Effector memory CD8-positive, alpha-beta T cell (primary cell): Measurements from ENCODE around the gene CCDC197.
A peak's percentile ranks its signal among the peaks of the same experiment; 100 is the strongest.

Source experiments
- ATAC-seq: fragments of 150-1000 bp; cut with Tn5 transposase; replicated peaks from 2 replicates; pipeline ENCODE4 v1.10.0; 2021; ENCODE audit warnings: mild to moderate bottlenecking, moderate library complexity
- DNase-seq, 3 experiments: peaks; one replicate each; pipeline ENCODE4 v3.0.0; 2021
- H3K27ac Mint-ChIP-seq, 2 donors: one replicate each; pipeline ENCODE4 v1.8.0; 2022; ENCODE audit warnings: mild to moderate bottlenecking in 2 of 2, mixed read lengths in 2 of 2, moderate library complexity in 2 of 2
- H3K27me3 Mint-ChIP-seq, 2 donors: one replicate each; pipeline ENCODE4 v1.8.0; 2022; ENCODE audit warnings: mixed read lengths in 2 of 2
- H3K36me3 Mint-ChIP-seq: one replicate; pipeline ENCODE4 v1.8.0; 2022; ENCODE audit warnings: mild to moderate bottlenecking, moderate library complexity, mixed read lengths; ENCODE audit not compliant: insufficient read depth
- H3K4me1 Mint-ChIP-seq, 2 donors: one replicate each; pipeline ENCODE4 v1.8.0; 2022; ENCODE audit warnings: low read depth in 2 of 2, mixed read lengths in 2 of 2
- H3K4me3 Mint-ChIP-seq, 2 donors: one replicate each; pipeline ENCODE4 v1.8.0; 2022; ENCODE audit warnings: mild to moderate bottlenecking in 2 of 2, mixed read lengths in 2 of 2, moderate library complexity in 2 of 2
- H3K9me3 Mint-ChIP-seq, 2 donors: one replicate each; pipeline ENCODE4 v1.8.0; 2022; ENCODE audit warnings: mixed read lengths in 2 of 2

CCDC197 gene

GRCh38 chr14:94020267-94020666 is 23.2 kb downstream of the CCDC197 start:
- Mint-ChIP-seq H3K4me3 (no peak overlapping the region), H3K36me3 (peaks cover 7% of the 10 kb centered on the region), H3K4me1 (no peaks in the 10 kb centered on the region), H3K27ac (no peak overlapping the region), H3K27me3 (peaks cover 28 to 57% of the 10 kb centered on the region in 2 donors), H3K9me3 (no peaks in the 10 kb centered on the region)
- no peak for DNase-seq
- no peak for ATAC-seq

DNA sequence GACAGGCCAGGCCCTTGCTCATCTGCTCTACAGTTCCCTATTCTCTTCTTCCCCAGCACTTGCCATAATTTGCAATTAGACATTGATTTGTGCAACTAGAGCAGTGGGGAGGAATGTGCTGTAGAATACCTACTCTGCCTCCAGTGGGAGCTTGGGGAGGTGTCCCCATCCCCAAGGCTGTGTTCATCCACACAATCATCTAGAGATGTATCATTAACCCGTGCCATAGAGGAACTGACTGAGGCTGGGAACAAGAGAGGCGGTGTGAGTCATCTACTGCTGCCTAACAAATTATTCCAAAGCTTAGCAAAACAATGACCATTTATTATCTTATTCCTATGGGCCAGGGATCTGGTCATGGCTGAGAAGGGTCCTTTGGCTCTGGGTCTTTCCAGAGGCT is 23.9 kb downstream of the CCDC197 start:
- Mint-ChIP-seq H3K27me3 (peaks cover 28 to 57% of the 10 kb centered on the region in 2 donors), H3K4me1 (peaks cover 2 to 4% of the 10 kb centered on the region in 2 donors), H3K36me3 (peaks cover 7% of the 10 kb centered on the region), H3K27ac (no peak overlapping the region), H3K9me3 (no peaks in the 10 kb centered on the region), H3K4me3 (no peak overlapping the region)
- no peak for ATAC-seq
- DNase-seq, result no peak

DNA sequence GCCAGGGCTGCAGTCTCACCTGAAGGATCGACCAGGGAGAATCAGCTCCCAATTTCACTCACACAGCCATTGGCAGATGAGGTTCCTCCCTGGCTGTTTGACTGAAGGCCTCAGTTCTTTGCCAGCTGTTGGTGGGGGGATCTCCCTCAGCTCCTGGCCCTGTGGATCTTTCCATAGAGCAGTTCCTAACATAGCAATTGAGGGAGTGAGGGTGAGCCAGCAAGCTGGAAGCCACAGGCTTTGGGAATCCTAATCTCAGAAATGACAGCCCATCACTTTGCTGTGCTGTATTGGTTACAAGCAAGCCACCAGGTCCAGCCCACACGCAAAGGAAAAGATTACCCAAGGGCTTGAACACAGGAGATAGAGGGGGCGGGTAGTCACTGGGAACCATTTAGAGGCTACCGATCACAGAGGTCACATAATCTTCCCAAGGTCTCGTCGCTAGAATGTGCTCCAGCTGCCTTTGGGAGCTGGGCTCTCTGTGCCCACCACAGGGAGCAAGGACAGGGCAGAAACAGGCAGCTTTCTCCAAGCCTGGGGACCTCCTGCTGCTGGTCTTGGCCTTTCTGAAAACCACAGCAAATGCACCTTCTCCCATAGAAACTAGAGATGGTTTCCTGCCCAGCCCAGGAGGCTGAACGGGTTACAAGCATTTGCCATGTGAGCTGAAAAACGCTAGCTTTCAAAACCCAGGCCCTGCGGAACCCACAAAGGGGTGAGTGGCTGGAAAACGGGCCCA is 24.5 kb downstream of the CCDC197 start:
- Mint-ChIP-seq H3K4me1 (peaks cover 3 to 5% of the 10 kb centered on the region in 2 donors), H3K4me3 (no peak overlapping the region), H3K36me3 (peaks cover 4% of the 10 kb centered on the region), H3K9me3 (no peaks in the 10 kb centered on the region), H3K27ac (no peak overlapping the region), H3K27me3 (peaks cover 28 to 53% of the 10 kb centered on the region in 2 donors)
- DNase-seq (no peak), ATAC-seq (no peak)

DNA sequence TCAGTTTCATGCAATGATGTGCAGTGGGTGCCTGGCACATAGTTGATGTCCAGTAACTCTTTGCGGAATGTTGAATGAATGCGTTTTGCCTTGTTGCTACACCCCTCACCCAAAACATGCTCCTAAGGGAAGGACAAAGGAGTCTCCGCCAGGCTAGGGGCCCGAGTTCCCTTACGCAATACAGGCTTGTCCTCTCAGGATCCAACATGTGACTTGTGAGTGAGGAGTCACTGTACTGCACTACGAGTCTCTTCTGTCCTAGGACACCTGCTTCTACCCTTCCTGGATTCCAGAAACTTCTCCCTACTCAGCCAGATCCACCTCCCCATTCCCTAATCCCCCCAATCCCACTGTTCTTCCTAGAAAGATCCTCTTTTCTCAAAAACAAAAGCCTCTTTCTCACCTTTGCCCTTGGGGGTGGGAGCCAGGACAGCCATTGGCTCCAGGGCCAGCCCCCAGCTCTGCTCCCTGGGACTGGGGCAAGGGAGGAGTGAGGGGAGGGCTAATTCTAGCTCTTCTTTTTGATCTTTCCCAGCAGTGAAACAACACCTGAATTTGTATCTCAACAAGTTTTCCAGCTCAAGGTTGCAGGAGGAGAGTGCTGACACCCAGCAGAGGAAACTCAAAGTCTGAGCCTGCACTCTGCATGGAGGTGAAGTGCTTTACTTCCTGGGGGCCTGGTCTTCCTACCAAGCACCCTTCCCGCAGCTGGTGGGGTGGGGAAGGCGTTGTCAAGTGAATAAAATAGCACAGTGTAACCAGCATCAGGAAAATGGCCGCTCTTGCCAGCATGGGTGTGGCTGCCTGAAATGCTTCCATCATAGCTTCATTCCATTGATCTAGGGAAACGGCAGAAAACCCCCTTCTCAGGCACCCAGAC is 25.7 kb downstream of the CCDC197 start:
- H3K27me3 Mint-ChIP-seq, result peaks cover 26 to 41% of the 10 kb centered on the region in 2 donors
- peaks cover 4% of the 10 kb centered on the region for H3K36me3 Mint-ChIP-seq
- no peaks in the 10 kb centered on the region for H3K9me3 Mint-ChIP-seq
- ATAC-seq (no peak), DNase-seq (no peak)
- H3K27ac Mint-ChIP-seq, result peak overlapping the region in 1 of 2 donors; percentile 7
- H3K4me1 Mint-ChIP-seq, result peaks cover 3 to 5% of the 10 kb centered on the region in 2 donors
- H3K4me3 Mint-ChIP-seq, result no peak overlapping the region

DNA sequence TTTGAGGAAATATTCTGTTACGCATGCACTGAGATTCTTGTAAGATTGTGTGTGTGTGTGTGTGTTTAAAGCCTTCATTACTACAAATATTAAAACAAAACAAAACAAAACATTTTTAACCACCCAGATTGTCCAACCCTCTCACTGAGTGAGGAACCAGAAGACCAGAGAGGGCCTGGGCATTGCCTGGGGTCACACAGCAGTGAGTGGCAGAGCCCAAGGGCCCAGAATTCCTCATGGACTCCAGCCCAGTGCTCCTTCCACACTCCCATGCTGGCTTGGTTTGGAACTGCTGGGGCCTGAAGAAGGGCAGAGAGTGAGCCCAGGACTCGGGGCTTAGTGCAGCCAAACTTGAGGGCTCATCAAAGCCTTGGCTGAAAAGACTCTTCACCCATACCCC is 27.4 kb downstream of the CCDC197 start:
- H3K4me3 Mint-ChIP-seq, result no peak overlapping the region
- H3K4me1 Mint-ChIP-seq, result peaks cover 8 to 9% of the 10 kb centered on the region in 2 donors
- ATAC-seq, result no peak

DNA sequence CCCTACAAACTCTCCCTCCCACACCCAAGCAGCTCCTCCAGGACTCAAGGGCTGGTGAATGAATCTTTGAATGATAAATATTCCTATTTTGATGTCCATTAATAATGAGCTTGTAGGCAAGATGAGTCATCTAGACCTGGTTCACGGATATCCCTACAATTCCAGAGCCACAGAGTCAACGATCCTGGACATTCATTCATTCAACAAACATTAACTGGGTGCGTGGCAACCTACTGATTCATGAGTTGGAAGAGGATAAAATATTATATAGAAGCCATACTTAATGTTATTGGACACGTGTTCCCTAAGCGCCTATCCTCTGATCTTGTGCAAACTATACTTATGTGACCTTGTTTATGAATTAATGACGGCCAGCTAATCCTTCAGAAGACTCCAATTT is 28.6 kb downstream of the CCDC197 start:
- peaks cover 24 to 32% of the 10 kb centered on the region in 2 donors for H3K27me3 Mint-ChIP-seq
- H3K4me3 Mint-ChIP-seq, result peak overlapping the region; percentile 66 to 69
- no peaks in the 10 kb centered on the region for H3K9me3 Mint-ChIP-seq
- H3K36me3 Mint-ChIP-seq, result peaks cover 12% of the 10 kb centered on the region
- no peak overlapping the region for H3K27ac Mint-ChIP-seq
- ATAC-seq (no peak), DNase-seq (no peak)
- peaks cover 8 to 9% of the 10 kb centered on the region in 2 donors for H3K4me1 Mint-ChIP-seq

More for the DNA sequence above, 27.4 kb downstream of the CCDC197 start:
- Mint-ChIP-seq H3K36me3 (peaks cover 5% of the 10 kb centered on the region), H3K9me3 (no peaks in the 10 kb centered on the region), H3K27me3 (peaks cover 24 to 32% of the 10 kb centered on the region in 2 donors), H3K27ac (no peak overlapping the region)
- DNase-seq, result no peak

DNA sequence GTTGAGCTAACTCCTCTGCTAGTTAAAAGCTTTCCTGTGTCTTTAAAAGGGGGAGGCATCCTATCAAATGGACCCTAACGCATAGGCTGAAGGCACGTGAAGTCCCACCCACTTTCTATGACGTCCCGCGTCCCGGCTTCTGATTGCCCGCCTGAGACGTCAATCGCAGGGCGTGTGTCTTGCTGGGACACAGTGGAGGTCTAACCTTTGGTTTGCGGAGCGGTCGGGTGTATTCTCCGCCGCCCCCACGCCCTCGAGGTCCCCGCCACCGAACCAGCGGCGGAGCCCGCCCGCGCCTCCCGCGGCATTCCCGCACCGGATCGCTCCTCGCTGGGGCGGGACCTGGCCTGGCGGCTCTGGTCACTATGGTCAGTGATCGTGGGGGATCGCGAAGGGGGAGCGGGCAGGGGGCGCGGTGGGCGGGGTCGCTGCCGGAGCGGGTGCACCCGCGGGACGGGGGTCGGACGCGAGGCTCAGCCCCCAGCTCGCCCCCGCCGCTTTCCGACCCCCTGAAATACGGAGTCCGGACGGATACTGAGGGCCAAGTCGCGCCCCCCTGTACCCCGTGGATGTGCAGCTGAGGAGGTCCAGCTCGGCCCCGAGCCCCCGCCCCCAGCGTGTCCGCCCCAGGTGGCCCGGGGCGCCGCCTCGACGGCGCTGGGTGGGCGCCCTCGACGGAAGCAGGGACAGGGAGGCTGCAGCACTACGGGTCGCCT is 29.2 kb downstream of the CCDC197 start, which contains the start of gene OTUB2:
Gene OTUB2 (plus strand): TSS at position 168 of the 716 bp plus-strand sequence. CDS start 198 bp downstream, at position 366.
- Mint-ChIP-seq H3K4me1 (peaks cover 8 to 9% of the 10 kb centered on the region in 2 donors), H3K4me3 (peak within 1 kb of the TSS; percentile 66 to 69), H3K27ac (no peak within 1 kb of the TSS), H3K9me3 (no peaks in the 10 kb centered on the region), H3K27me3 (peaks cover 24 to 32% of the 10 kb centered on the region in 2 donors), H3K36me3 (peaks cover 11% of the 10 kb centered on the region)
- ATAC-seq (peak; percentile 100), DNase-seq (peak; percentile 95 to 97 (median 95))

- Mint-ChIP-seq H3K36me3 (peaks cover 11% of the 10 kb centered on the region), H3K27ac (no peak overlapping the region), H3K4me1 (peaks cover 8 to 9% of the 10 kb centered on the region in 2 donors), H3K27me3 (peaks cover 24 to 29% of the 10 kb centered on the region in 2 donors), H3K4me3 (peak overlapping the region; percentile 38 to 66), H3K9me3 (no peaks in the 10 kb centered on the region)
- ATAC-seq (no peak), DNase-seq (no peak)
Measured at GRCh38 chr14:94026889-94027469, 29.9 kb downstream of the CCDC197 start.

DNA sequence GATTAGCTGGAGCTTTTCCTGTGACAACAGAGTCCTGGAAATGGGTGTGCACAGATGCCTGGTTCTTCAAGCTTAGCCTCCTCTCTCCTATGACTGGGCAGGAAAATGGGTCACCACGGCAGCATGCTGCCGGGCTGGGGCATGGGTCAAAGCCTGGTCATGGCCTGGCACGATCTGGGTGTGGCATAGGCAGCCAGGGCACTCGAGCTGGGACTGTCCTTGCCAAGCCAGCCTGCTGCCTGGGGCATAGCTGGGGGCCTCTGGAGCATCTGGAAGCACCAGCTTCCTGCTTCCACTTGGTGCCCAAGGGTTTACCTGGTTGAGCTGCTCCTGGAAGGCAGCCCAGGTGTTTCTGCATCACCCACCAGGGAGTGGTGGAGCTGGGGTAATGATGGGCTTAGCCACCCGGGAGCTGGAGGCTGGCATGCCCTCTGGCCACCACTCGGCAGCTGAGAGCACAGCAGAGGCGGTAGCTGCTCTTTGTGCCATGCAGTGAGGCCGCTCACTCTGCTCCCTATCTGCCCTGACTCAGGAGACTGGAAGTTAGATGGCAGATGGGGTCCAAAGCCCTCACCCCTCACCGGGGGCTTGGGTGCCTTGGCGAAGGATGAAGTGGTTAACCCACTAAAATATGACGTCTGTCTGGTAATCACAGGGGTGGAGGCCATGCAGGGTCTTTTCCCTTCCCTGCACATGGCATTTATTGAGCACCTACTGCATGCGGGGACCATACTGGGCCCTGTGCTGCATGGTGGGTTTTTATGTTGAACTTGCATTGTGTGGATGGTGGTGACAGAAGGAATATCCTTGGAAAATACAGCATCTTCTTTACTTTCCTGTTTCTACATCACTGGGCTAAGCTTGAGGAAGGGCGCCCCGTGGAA is 30.7 kb downstream of the CCDC197 start:
- peaks cover 8 to 9% of the 10 kb centered on the region in 2 donors for H3K4me1 Mint-ChIP-seq
- ATAC-seq, result no peak
- peaks cover 18 to 20% of the 10 kb centered on the region in 2 donors for H3K27me3 Mint-ChIP-seq
- peaks cover 11% of the 10 kb centered on the region for H3K36me3 Mint-ChIP-seq
- DNase-seq, result no peak
- no peaks in the 10 kb centered on the region for H3K9me3 Mint-ChIP-seq
- no peak overlapping the region for H3K27ac Mint-ChIP-seq
- peak overlapping the region; percentile 38 to 66 for H3K4me3 Mint-ChIP-seq

GRCh38 chr14:94028450-94028826 is 31.3 kb downstream of the CCDC197 start:
- ATAC-seq, result no peak
- peaks cover 8 to 9% of the 10 kb centered on the region in 2 donors for H3K4me1 Mint-ChIP-seq
- H3K27me3 Mint-ChIP-seq, result peaks cover 12 to 14% of the 10 kb centered on the region in 2 donors
- DNase-seq, result no peak
- peaks cover 11% of the 10 kb centered on the region for H3K36me3 Mint-ChIP-seq
- H3K4me3 Mint-ChIP-seq, result no peak overlapping the region
- H3K27ac Mint-ChIP-seq, result peak overlapping the region in 1 of 2 donors; percentile 20
- H3K9me3 Mint-ChIP-seq, result no peaks in the 10 kb centered on the region

DNA sequence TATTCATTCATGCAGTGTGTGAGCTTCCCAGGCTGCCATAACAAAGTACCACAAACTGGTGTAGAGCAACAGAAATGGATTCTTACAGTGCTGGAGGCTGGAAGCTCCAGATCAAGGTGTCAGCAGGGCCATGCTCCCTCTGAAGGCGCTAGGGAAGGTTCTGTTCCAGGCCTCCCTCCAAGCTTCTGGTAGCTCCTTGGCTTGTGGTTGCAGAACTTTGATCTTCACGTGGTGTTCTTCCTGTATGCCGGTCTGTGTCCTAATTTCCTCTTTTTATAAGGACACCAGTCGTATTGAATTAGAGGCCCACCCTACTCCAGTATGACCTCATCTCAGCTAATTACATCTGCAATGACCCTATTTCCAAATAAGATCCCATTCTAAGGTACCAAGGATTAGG is 32.2 kb downstream of the CCDC197 start:
- H3K27me3 Mint-ChIP-seq, result peaks cover 3 to 6% of the 10 kb centered on the region in 2 donors
- no peaks in the 10 kb centered on the region for H3K9me3 Mint-ChIP-seq
- peaks cover 8 to 9% of the 10 kb centered on the region in 2 donors for H3K4me1 Mint-ChIP-seq
- no peak overlapping the region for H3K27ac Mint-ChIP-seq
- no peak for DNase-seq
- ATAC-seq, result no peak
- H3K4me3 Mint-ChIP-seq, result no peak overlapping the region
- H3K36me3 Mint-ChIP-seq, result peaks cover 11% of the 10 kb centered on the region

- Mint-ChIP-seq H3K36me3 (peaks cover 11% of the 10 kb centered on the region), H3K4me1 (peaks cover 8 to 9% of the 10 kb centered on the region in 2 donors), H3K27me3 (peaks cover 0 to 1% of the 10 kb centered on the region in 2 donors), H3K4me3 (no peak overlapping the region), H3K9me3 (no peaks in the 10 kb centered on the region), H3K27ac (no peak overlapping the region)
- ATAC-seq (no peak), DNase-seq (no peak)
Measured at GRCh38 chr14:94029671-94030203, 32.6 kb downstream of the CCDC197 start.
